Measurements from ENCODE around the gene HSF4. TPM values are rescaled to one million over a fixed set of nuclear protein-coding genes. Genes with fewer than 3 reads are reported as not detected.
A peak's percentile ranks its signal among the peaks of the same experiment; 100 is the strongest.

Gene HSF4
- total RNA-seq, 1 donor: 2.7 TPM

DNA sequence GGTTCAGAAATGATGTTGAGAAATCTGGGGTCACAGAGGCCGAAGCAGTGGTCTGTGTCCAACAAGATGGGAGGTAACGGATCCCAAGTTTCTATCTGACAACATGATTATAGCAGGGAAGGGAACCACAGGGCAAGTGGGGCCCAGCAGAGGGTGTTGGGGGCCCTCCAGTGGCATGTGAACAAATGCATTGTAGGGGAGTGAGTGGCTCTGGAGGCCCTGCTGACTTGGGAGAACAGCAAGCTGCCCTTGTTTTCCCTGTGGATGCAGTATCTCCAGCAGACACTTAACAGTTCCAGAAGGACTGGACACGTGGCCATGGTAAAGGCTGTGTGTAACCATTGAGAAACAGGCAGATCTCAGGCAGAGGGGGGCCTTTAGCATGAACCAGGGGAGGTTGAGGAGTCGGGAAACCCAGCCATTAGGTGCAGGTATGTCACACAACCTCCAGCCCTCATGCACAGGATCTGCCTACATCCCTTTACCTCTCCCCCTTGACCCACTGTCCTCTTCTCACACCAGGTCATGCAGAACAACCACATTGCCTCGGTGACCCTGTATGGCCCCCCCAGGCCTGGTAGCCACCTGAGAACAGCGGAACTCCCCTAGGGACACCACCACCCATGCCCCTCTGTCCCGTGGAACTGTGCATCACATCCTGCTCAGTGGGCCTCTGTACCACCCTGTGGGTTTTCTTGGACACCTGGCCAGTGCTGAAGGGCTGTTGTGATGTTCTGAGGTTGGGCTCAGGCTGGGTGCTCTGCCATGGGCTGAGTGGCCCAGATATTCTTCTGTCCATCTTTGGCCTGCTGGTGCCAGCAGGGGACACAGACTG is 17.8 kb upstream of the HSF4 start:
- Histone ChIP-seq H3K9me3 (ENCODE audit: low read depth, low read length) (no peaks in the 10 kb centered on the region), H3K4me3 (ENCODE audit: low read length) (no peak overlapping the region), H3K27me3 (ENCODE audit: insufficient read depth, low read length) (peaks cover 18% of the 10 kb centered on the region), H3K4me1 (ENCODE audit: insufficient read depth, low read length) (peaks cover 15% of the 10 kb centered on the region)

DNA sequence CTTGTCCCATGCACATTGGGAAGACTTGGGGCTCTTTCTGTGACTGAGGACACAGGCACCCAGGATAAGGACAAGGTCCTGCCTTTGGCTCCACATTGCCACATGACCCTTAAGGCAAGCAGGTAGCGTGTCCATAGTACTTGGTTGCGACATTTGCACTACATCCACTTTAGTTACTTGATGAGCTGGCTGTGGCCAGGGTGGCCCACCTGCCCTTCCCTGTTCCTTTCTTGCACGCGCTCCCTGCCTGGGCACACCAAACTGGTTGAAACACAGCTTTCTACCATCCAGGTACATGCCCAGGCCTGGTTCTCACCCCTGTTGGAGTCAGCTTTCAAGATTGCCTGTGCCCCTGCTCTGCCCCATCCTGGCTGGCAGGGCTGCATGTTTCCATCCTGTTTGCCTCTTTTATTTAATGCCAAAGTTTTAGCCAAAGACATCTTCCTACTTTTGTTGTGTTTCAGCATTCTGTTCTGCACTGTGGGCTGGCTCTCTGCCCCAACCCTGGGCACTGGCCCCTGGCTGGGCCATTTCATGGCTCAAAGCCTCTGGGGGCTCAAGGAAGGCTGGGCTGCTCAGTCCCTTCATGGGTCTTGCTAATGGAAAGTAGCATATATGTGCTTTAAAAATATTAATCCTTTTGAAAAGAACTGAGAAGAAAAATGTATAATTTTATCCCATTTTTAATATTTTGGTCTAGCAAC is 17.0 kb upstream of the HSF4 start:
- H3K4me3 ChIP-seq (ENCODE audit: low read length): no peak overlapping the region
- H3K4me1 ChIP-seq (ENCODE audit: insufficient read depth, low read length): peaks cover 15% of the 10 kb centered on the region
- H3K27me3 ChIP-seq (ENCODE audit: insufficient read depth, low read length): peaks cover 21% of the 10 kb centered on the region
- no peaks in the 10 kb centered on the region for H3K9me3 ChIP-seq (ENCODE audit: low read depth, low read length)

DNA sequence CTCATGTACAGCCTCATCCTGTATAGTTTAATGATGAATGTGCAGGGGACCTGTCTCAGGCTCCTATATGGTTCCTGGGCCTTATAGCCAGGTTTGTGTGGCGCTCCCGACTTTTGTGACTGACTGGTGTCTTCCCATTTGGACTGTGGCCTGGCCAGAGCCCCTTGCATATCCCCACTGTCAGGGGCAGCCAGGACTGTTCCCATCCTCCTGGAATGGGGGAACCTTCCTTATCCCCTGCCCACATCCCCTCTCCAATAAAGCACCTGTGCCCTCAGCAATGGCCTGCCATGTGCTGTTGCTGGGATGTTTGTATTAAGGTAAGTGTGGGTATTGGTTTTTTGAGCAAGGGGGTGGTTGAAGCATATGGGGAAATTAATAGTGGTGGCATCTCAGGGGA is 16.3 kb upstream of the HSF4 start:
- H3K27me3 ChIP-seq (ENCODE audit: insufficient read depth, low read length): peaks cover 21% of the 10 kb centered on the region
- no peak overlapping the region for H3K4me3 ChIP-seq (ENCODE audit: low read length)
- H3K4me1 ChIP-seq (ENCODE audit: insufficient read depth, low read length): peaks cover 15% of the 10 kb centered on the region
- H3K9me3 ChIP-seq (ENCODE audit: low read depth, low read length): no peaks in the 10 kb centered on the region

DNA sequence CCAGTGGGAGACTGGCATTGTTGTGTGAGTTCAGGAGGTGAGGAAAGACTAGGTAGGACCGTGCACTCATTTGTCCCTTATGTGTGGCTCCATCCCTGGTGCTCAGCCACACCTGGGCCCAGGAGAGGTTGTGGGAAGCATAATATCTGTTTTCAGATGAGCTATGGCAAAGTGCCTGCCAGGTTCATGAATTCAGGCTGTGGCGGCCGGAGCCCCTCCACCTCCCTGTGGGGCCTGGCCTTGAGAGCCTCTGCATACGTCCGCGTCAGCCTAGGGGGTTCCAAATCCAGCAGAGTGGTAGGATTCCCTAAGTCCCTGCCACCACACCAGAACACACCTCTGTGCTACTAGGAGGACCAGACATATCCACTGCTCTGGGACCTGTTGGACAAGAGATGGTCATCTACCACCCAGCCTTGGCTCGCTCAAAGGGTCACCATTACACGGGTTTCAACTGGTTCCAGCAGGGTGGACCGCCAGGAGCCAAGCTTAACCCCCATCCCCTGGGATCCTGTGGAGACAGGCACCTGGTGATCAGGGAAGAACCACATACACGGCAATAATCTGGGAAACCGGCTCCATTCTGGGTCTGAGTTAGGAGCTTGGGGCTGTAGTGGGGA is 15.8 kb upstream of the HSF4 start:
- H3K4me3 ChIP-seq (ENCODE audit: low read length): no peak overlapping the region
- peaks cover 15% of the 10 kb centered on the region for H3K4me1 ChIP-seq (ENCODE audit: insufficient read depth, low read length)
- H3K27me3 ChIP-seq (ENCODE audit: insufficient read depth, low read length): peaks cover 21% of the 10 kb centered on the region
- H3K9me3 ChIP-seq (ENCODE audit: low read depth, low read length): no peaks in the 10 kb centered on the region

DNA sequence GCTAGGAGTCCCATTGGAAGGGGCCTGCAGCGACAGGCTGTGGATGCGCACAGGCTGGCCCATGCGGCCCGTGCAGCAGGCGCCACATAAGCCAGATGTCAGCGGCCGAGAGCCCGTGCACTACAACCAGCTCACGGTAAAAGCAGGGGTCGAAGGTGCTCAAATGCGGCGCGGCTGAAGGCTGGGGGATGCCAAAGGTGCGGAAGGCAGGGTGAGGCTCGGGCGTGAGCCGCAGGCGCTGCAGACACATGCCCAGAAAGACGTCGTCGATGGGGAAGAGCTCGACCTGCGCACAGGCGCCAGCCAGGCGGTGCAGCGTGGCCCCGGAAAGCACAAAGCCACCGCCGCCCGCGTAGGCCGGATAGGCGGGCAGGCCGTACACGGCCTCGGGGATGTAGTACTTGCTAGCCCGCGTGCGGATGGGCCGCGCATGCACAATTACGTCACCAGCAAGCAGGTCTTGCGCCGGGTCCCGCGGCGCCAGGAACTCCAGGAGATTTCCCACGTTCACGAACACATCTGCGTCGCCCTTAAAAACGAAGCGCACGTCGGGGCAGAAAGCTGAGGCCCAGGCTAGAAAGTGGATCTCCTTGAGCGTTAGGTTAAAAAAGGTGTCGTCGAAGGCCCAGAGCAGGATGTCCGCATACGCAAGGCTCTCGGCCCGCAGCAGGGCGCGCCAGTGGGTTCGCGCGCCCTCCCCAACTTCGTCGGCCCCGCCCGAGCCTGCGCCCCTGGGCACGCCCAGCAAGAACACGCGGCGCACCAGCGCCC is 15.1 kb upstream of the HSF4 start:
- Histone ChIP-seq H3K4me1 (ENCODE audit: insufficient read depth, low read length) (peaks cover 16% of the 10 kb centered on the region), H3K9me3 (ENCODE audit: low read depth, low read length) (no peaks in the 10 kb centered on the region)

DNA sequence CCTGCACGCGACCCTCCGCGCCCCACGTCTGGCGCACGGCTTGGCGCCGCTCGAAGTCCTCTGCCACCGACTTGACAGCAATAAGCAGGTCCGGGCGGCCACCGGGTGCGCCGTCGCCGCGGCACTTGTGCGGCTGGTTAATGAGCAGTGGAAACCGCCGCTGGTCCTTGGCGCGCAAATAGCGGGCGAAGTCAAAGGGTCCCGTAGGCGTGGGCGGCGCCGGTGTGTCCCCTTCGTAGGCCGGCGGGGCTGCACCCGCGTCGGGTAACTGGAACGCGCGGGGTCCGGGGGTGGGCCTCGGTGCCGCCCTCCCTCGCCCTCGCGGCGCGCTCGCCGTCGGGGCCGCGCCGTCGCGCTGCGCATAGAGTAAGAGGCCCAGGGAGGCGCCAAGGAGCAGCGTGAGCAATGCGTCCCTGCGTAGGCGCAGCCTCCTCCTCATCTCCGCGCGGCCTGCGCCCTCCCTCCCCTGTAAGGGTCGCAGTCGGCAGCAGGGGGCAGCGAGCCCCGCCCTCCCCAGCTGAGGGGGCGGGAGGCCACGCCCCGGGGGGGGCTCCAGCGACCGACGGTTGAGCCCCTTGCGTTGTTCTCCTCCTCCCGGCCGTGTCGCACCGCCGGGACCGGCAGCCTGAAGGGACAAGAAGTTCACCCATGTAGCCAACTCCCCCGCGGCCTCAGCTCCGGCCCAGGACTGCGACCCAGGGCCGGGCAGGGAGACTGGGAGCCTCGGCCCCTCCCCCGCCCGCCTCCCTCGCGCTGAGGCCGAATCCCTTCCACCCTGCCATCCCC is 14.3 kb upstream of the HSF4 start:
- no peaks in the 10 kb centered on the region for H3K9me3 ChIP-seq (ENCODE audit: low read depth, low read length)
- H3K27me3 ChIP-seq (ENCODE audit: insufficient read depth, low read length): peaks cover 21% of the 10 kb centered on the region
- peak overlapping the region; percentile 30 for H3K4me3 ChIP-seq (ENCODE audit: low read length)
- H3K4me1 ChIP-seq (ENCODE audit: insufficient read depth, low read length): peaks cover 22% of the 10 kb centered on the region

More for the DNA sequence above, 15.1 kb upstream of the HSF4 start:
- Histone ChIP-seq H3K4me3 (ENCODE audit: low read length) (no peak overlapping the region), H3K27me3 (ENCODE audit: insufficient read depth, low read length) (peaks cover 21% of the 10 kb centered on the region)

DNA sequence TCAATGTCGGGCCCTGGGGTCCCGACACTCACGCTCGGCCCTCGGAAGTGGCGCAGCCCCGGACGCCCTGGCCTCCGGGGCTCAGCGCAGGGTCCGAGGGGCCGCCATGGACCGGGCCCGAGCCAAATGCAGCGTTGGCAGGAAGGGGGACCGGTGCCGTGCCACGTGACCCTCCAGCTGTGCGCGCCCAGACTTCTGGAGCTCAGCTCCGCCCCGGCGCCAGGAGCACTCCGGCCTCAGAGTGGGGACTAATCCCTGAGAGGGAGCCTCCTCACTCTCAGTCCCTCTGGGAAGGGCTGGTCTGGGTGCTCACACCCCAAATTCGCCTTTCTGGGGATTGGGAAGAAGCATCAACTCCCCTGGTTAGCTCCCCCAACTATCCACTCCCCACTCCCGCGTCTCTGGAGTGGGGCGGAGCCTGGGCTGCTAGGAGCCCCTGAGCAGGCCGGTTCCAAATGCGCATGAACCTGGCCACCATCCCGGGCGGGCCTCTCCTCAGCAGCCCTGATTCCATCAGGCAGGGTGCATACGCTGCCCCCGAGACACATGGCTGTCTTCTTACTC is 13.6 kb upstream of the HSF4 start, which contains the start of gene B3GNT9:
TSS of gene B3GNT9 (minus strand) at position 166 of the 564 bp plus-strand sequence. CDS start 513 bp downstream, outside the sequence.
- peaks cover 21% of the 10 kb centered on the region for H3K27me3 ChIP-seq (ENCODE audit: insufficient read depth, low read length)
- H3K9me3 ChIP-seq (ENCODE audit: low read depth, low read length): no peaks in the 10 kb centered on the region
- peaks cover 29% of the 10 kb centered on the region for H3K4me1 ChIP-seq (ENCODE audit: insufficient read depth, low read length)
- peak within 1 kb of the TSS; percentile 30 for H3K4me3 ChIP-seq (ENCODE audit: low read length)

DNA sequence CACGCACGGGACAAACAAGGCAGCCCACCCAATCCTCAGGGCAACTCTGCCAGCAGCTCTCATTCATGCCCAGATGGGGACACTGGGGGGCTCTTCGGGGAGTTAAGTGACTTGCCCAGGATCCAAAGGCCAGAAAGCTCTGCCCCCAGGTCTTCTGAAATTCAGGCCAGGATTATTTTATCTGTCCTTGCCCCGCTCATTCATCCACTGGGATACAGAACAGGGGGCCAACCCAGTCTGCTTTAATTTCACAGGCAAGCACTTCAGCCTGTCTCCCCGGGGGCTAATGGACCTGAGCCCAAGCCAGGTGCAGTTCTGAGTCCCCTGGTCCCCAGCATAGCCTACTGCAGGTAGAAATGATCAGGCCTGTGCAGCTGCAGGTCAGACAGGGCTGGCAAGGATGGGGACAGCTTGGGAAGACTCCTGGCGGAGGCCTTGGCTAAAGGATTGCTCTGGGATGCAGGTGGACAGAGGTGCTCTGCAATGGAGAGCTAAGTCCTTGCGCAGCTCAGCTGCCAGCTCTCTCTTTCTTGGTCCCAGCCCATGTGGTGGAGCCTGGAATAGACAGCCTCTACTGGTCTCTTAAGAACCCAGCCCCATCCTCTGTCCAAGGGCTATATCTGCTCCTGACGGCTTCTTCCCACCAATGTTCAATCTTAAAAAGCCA is 13.0 kb upstream of the HSF4 start:
- peaks cover 21% of the 10 kb centered on the region for H3K27me3 ChIP-seq (ENCODE audit: insufficient read depth, low read length)
- no peaks in the 10 kb centered on the region for H3K9me3 ChIP-seq (ENCODE audit: low read depth, low read length)
- peaks cover 35% of the 10 kb centered on the region for H3K4me1 ChIP-seq (ENCODE audit: insufficient read depth, low read length)
- H3K4me3 ChIP-seq (ENCODE audit: low read length): no peak overlapping the region

DNA sequence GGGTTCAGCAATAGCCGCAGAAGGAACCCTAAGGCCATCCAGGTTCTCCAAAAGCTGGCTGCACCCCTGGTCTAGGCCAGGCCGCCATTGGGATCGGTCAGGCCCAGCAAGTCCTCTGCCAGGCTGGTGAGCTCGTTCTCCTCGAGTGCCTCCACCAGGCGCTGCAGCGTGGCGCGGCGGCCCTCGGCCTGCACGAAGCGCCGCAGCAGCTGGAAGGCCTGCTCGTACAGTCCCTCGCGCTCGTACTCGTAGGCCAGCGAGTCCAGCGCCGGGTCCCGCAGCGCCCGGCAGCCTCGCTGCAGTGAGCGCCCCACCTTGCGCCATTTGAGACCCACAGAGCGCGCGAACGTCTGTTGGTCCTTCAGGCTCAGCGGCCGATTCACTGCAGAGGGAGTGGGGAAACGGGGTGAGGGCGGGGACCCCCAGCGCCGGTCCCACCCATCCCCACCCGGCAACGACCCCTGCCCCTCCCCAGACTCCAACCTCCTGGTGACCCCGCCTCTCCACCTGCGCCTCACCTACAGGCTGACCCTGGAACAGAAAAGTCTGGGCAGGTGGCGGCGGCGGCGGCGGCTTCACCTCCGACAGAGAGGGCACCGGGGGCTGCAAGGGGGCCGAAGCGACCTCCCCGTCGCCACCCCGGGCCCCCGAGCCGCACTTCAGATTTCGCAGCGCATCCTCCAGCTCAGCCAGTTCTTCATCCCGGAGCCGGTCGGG is 9.8 kb upstream of the HSF4 start:
- Histone ChIP-seq H3K4me1 (ENCODE audit: insufficient read depth, low read length) (peaks cover 64% of the 10 kb centered on the region), H3K9me3 (ENCODE audit: low read depth, low read length) (no peaks in the 10 kb centered on the region), H3K4me3 (ENCODE audit: low read length) (no peak overlapping the region), H3K27me3 (ENCODE audit: insufficient read depth, low read length) (peaks cover 17% of the 10 kb centered on the region)

DNA sequence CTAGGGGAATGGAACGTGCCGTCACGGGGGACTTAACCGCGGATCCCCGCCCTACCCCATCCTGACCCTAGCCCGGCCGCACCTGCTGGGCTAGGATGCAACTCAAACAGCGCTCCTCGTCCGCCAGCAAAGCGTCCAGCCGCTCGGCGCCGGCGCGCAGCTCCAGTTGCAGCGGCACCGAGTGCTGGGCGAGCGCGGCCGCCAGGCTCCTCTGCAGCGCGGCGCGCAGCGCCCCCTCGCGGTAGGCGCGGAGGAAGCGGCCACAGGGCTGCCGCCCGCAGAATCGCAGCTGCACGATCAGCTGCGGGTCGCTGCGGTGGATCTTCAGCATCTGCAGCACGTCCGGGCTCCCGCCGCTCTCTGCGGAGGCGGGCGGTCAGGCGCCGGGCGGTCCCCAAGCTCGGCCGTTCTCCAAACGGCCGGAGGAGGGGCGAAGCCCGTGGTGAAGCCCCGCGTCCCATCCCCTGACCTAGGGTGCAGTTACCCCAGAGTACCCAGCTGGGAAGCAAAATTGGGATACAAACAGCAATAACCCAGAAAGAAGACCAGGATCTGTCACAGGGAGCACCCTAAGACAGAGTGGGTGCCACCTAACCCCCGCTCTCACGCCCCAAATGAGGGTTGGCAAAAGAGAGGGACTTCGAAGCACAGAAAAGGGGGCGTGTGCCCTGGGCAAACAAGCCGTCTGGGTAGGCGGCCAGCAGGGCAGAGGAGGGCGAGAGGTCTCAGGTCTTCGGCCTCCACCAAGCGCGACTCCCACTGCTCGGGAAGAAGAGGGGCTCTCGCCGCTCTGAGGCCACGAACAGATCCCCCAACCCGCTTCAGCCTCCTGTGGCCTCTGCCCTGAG is 9.0 kb upstream of the HSF4 start:
- H3K4me3 ChIP-seq (ENCODE audit: low read length): no peak overlapping the region
- peaks cover 62% of the 10 kb centered on the region for H3K4me1 ChIP-seq (ENCODE audit: insufficient read depth, low read length)
- H3K27me3 ChIP-seq (ENCODE audit: insufficient read depth, low read length): peaks cover 15% of the 10 kb centered on the region
- no peaks in the 10 kb centered on the region for H3K9me3 ChIP-seq (ENCODE audit: low read depth, low read length)

DNA sequence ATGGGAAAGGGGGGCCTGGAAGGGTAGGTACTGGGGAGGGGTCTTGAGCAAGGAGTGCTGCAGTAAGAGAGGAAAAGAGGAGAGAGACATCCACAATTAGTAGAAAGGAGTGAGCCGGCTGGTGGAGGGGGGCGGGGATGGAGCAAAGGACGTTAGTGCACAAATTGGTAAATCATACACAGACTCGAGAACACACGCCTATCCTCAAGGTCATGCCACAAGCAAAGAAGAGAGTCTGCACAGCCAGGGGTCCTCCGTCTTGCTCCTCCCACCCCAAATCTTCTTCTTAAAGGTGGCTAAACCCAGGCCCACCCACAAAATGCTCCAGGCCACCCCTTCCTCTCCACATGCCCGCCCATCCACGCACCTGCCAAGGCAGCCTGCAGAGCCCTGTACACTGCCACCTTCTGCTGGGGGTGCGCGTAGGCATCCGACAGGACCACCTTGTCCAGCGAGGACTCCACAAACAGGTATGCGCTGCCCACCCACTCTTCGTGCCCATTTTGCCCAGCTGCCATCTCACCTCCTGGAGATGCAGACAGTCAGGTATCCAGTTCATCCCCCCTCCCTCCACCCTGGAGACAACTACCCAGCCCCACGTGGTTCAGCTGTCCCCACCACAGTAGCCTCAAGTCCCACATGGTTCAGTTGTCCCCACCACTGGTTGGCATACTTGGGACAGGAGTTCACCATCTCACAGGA is 8.3 kb upstream of the HSF4 start:
- H3K4me3 ChIP-seq (ENCODE audit: low read length): no peak overlapping the region
- H3K27me3 ChIP-seq (ENCODE audit: insufficient read depth, low read length): peaks cover 10% of the 10 kb centered on the region
- peaks cover 63% of the 10 kb centered on the region for H3K4me1 ChIP-seq (ENCODE audit: insufficient read depth, low read length)

More for the DNA sequence above, 8.3 kb upstream of the HSF4 start:
- H3K9me3 ChIP-seq (ENCODE audit: low read depth, low read length): no peaks in the 10 kb centered on the region

Measured in mononuclear cell (primary cell).